H1 (cell line): ENCODE measurements around the gene SWI5. TPM values are rescaled to one million over a fixed set of nuclear protein-coding genes. Genes with fewer than 3 reads are reported as not detected.

Source experiments
- CTCF ChIA-PET: fragments of 300-600 bp; sonication (Branson Sonifier 250); formaldehyde crosslinking; loops from one replicate; lab custom pipeline; 2021; ENCODE audit not compliant: partially characterized antibody; lab: Charles Lee
- POLR2A ChIA-PET: fragments of 300-600 bp; sonication (Branson Sonifier 250); formaldehyde crosslinking; loops from one replicate; lab custom pipeline; 2021; ENCODE audit warnings: inconsistent platforms; ENCODE audit not compliant: partially characterized antibody; lab: Charles Lee
- DNase-seq, 2 experiments: peaks; one replicate each; pipeline versions ENCODE4 v3.0.0 to v3.0.0-alpha.2; 2010 to 2022; ENCODE audit warnings: low spot score in 2 of 2, low read depth in 1 of 2, mixed read lengths in 1 of 2
- FAIRE-seq: peaks from 2 replicates; lab custom pipeline; 2011; peaks lifted over from hg19 to GRCh38; lab: Jason Lieb, UNC
- H2AFZ ChIP-seq: 2 replicates; pipeline ENCODE4 v1.8.1; 2012; ENCODE audit warnings: low read length, inconsistent platforms
- H2AK5ac ChIP-seq: 2 replicates; pipeline ENCODE4 v1.6.1; 2013; ENCODE audit warnings: low read depth, low read length
- H2BK120ac ChIP-seq: replicated peaks from 2 replicates; pipeline ENCODE3; 2013; ENCODE audit warnings: low read depth, low read length, inconsistent platforms
- H2BK12ac ChIP-seq: 2 replicates; pipeline ENCODE4 v1.6.1; 2013; ENCODE audit warnings: low read depth, low read length
- H2BK15ac ChIP-seq: 2 replicates; pipeline ENCODE4 v1.6.1; 2013; ENCODE audit warnings: low read length
- H2BK20ac ChIP-seq: 2 replicates; pipeline ENCODE4 v1.6.1; 2013; ENCODE audit warnings: low read length
- H2BK5ac ChIP-seq: 2 replicates; pipeline ENCODE4 v1.6.1; 2013; ENCODE audit warnings: low read depth, low read length
- H3K14ac ChIP-seq: 2 replicates; pipeline ENCODE4 v1.6.1; 2013; ENCODE audit warnings: inconsistent platforms; ENCODE audit not compliant: insufficient read length
- H3K18ac ChIP-seq: 2 replicates; pipeline ENCODE4 v1.6.1; 2013; ENCODE audit warnings: low read length; ENCODE audit errors: extremely low read depth
- H3K23ac ChIP-seq: 2 replicates; pipeline ENCODE4 v1.6.1; 2013; ENCODE audit warnings: inconsistent platforms; ENCODE audit not compliant: insufficient read length
- H3K23me2 ChIP-seq: 2 replicates; pipeline ENCODE4 v1.6.1; 2013; ENCODE audit warnings: low read depth, low read length
- H3K27ac ChIP-seq: 2 replicates; pipeline ENCODE4 v1.6.1; 2011; ENCODE audit warnings: low read depth, low read length, inconsistent platforms
- H3K27me3 ChIP-seq, 4 experiments: replicated peaks in 1 of 4; 1 replicate in 1 of 4; 2 replicates in 3 of 4; pipeline versions ENCODE4 v1.6.1 to v1.8.1; 2011 to 2013; ENCODE audit warnings: low read length in 3 of 4, mild to moderate bottlenecking in 3 of 4, inconsistent platforms in 2 of 4, mixed read lengths in 2 of 4, moderate library complexity in 1 of 4; ENCODE audit not compliant: control insufficient read depth in 3 of 4, insufficient read depth in 3 of 4; ENCODE audit errors: extremely low read depth in 1 of 4
- H3K36me3 ChIP-seq, 4 experiments: 2 replicates each; pipeline versions ENCODE4 v1.6.1 to v1.8.1; 2011 to 2013; ENCODE audit warnings: mild to moderate bottlenecking in 4 of 4, low read length in 3 of 4, moderate library complexity in 2 of 4, control low read depth in 1 of 4, inconsistent platforms in 1 of 4; ENCODE audit not compliant: insufficient read depth in 4 of 4, control insufficient read depth in 2 of 4
- H3K4ac ChIP-seq: replicated peaks from 2 replicates; pipeline ENCODE3; 2013; ENCODE audit warnings: low read length, low read depth, mixed read lengths, inconsistent platforms; ENCODE audit not compliant: insufficient read length
- H3K4me1 ChIP-seq, 4 experiments: replicated peaks in 1 of 4; 1 replicate in 1 of 4; 2 replicates in 3 of 4; pipeline versions ENCODE4 v1.6.1 to v1.8.1; 2011 to 2013; ENCODE audit warnings: low read length in 3 of 4, inconsistent platforms in 2 of 4, mixed read lengths in 1 of 4; ENCODE audit not compliant: insufficient read depth in 4 of 4, control insufficient read depth in 3 of 4
- H3K4me2 ChIP-seq, 2 experiments: 2 replicates each; pipeline versions ENCODE4 v1.6.1 to v1.8.1; 2011 to 2013; ENCODE audit warnings: low read depth in 2 of 2, low read length in 2 of 2, control low read depth in 1 of 2, inconsistent platforms in 1 of 2, mild to moderate bottlenecking in 1 of 2; ENCODE audit not compliant: insufficient read depth in 1 of 2
- H3K4me3 ChIP-seq, 4 experiments: fragments of 200-600, 300-600 bp in 1 of 4; sonication (generic), shearing (Covaris generic), sonication (Bioruptor Twin) in 1 of 4; 2 replicates each; pipeline versions ENCODE4 v1.5.1 to v1.8.1; 2011 to 2016; ENCODE audit warnings: low read length in 4 of 4, low read depth in 3 of 4, control low read depth in 2 of 4, inconsistent platforms in 2 of 4, mild to moderate bottlenecking in 2 of 4, mixed read lengths in 1 of 4, moderate library complexity in 1 of 4; ENCODE audit not compliant: insufficient read depth in 2 of 4; ENCODE audit errors: extremely low read depth in 1 of 4
- H3K56ac ChIP-seq: replicated peaks from 2 replicates; pipeline ENCODE3; 2013; ENCODE audit warnings: low read depth, mild to moderate bottlenecking, mixed read lengths, low read length, inconsistent platforms; ENCODE audit not compliant: insufficient read length
- H3K79me1 ChIP-seq: 2 replicates; pipeline ENCODE4 v1.6.1; 2013; ENCODE audit warnings: low read depth, low read length, control low read depth
- H3K79me2 ChIP-seq, 2 experiments: 2 replicates each; pipeline versions ENCODE4 v1.6.1 to v1.8.1; 2012 to 2013; ENCODE audit warnings: low read length in 2 of 2, mild to moderate bottlenecking in 2 of 2, inconsistent platforms in 1 of 2; ENCODE audit not compliant: insufficient read depth in 2 of 2, control insufficient read depth in 1 of 2
- H3K9ac ChIP-seq, 4 experiments: replicated peaks in 1 of 4; 1 replicate in 1 of 4; 2 replicates in 3 of 4; pipeline versions ENCODE4 v1.6.1 to v1.8.1; 2011 to 2013; ENCODE audit warnings: low read depth in 3 of 4, low read length in 3 of 4, control low read depth in 2 of 4, mild to moderate bottlenecking in 2 of 4, moderate library complexity in 2 of 4, inconsistent platforms in 1 of 4; ENCODE audit errors: extremely low read depth in 1 of 4
- H3K9me3 ChIP-seq, 2 experiments: 2 replicates each; pipeline versions ENCODE4 v1.6.1 to v1.8.1; 2012 to 2013; ENCODE audit warnings: mild to moderate bottlenecking in 2 of 2, moderate library complexity in 2 of 2, control low read depth in 1 of 2, inconsistent platforms in 1 of 2, low read depth in 1 of 2, low read length in 1 of 2, mixed read lengths in 1 of 2; ENCODE audit not compliant: insufficient read depth in 2 of 2
- H4K20me1 ChIP-seq, 2 experiments: replicated peaks in 1 of 2; 2 replicates each; pipeline versions ENCODE3 to v1.8.1; 2011 to 2013; ENCODE audit warnings: inconsistent platforms in 2 of 2, low read length in 2 of 2, mild to moderate bottlenecking in 1 of 2; ENCODE audit not compliant: insufficient read depth in 2 of 2, control insufficient read depth in 1 of 2
- H4K5ac ChIP-seq: 2 replicates; pipeline ENCODE4 v1.6.1; 2013; ENCODE audit warnings: low read length, low read depth, mixed read lengths, inconsistent platforms; ENCODE audit not compliant: insufficient read length
- H4K8ac ChIP-seq: 2 replicates; pipeline ENCODE4 v1.8.0; 2013; ENCODE audit warnings: mild to moderate bottlenecking, moderate library complexity, low read length, inconsistent platforms; ENCODE audit not compliant: insufficient read depth; ENCODE audit errors: extremely low read depth
- H4K91ac ChIP-seq: replicated peaks from 2 replicates; pipeline ENCODE3; 2013; ENCODE audit warnings: low read length, mixed read lengths, inconsistent platforms; ENCODE audit not compliant: insufficient read length
- ASH2L ChIP-seq: fragments of 200-600, 300-600 bp; sonication (generic); IDR thresholded peaks from one replicate; pipeline ENCODE4 v1.7.1; 2017; ENCODE audit warnings: low read length
- CBX5 ChIP-seq: fragments of 300-800, 300-1000 bp; sonication (generic); IDR thresholded peaks from 2 replicates; pipeline ENCODE4 v1.7.1; 2016; ENCODE audit warnings: antibody characterized with exemption, low read length, low read depth
- HDAC2 ChIP-seq, 2 experiments: fragments of 300-600 bp in 1 of 2; sonication (generic) in 1 of 2; IDR thresholded peaks; 2 replicates each; pipeline ENCODE4 v1.6.1; 2011 to 2012; ENCODE audit warnings: low read depth in 2 of 2, low read length in 2 of 2, mild to moderate bottlenecking in 2 of 2, moderate library complexity in 2 of 2, borderline replicate concordance in 1 of 2, inconsistent platforms in 1 of 2
- KDM1A ChIP-seq: fragments of 200-600, 300-600 bp; sonication (generic); IDR thresholded peaks from 2 replicates; pipeline ENCODE4 v1.7.1; 2016; ENCODE audit warnings: mild to moderate bottlenecking, low read length, borderline replicate concordance
- KDM4A ChIP-seq: IDR thresholded peaks from one replicate; pipeline ENCODE4 v1.7.1; 2012; ENCODE audit warnings: low read depth, mild to moderate bottlenecking, moderate library complexity, low read length, inconsistent platforms; ENCODE audit not compliant: severe bottlenecking
- NRF1 ChIP-seq: IDR thresholded peaks from 2 replicates; pipeline ENCODE4 v1.6.1; 2011; ENCODE audit warnings: mild to moderate bottlenecking, low read depth, low read length, improper control_type of control experiment
- PHF8 ChIP-seq: fragments of 200-600 bp; sonication (generic); conservative IDR thresholded peaks from 2 replicates; pipeline ENCODE4 v1.7.1; 2012; ENCODE audit warnings: low read depth, mild to moderate bottlenecking, inconsistent platforms, low read length, moderate library complexity
- SIRT6 ChIP-seq: IDR thresholded peaks from one replicate; pipeline ENCODE4 v1.7.1; 2012; ENCODE audit warnings: low read length, inconsistent platforms
- SP1 ChIP-seq: IDR thresholded peaks from 2 replicates; pipeline ENCODE4 v1.6.1; 2011; ENCODE audit warnings: low read depth, low read length
- TEAD4 ChIP-seq: IDR thresholded peaks from 2 replicates; pipeline ENCODE4 v1.6.1; 2012; ENCODE audit warnings: low read depth, low read length, inconsistent platforms, mixed read lengths
- USF2 ChIP-seq: IDR thresholded peaks from 2 replicates; pipeline ENCODE4 v1.6.1; 2011; ENCODE audit warnings: low read length, improper control_type of control experiment
- WGBS, 2 experiments: shearing (Covaris generic) in 1 of 2; methylation state at CpG; one replicate each; pipeline versions ENCODE4 v1.1.6 to v1.1.7; 2013 to 2015; ENCODE audit warnings: low lambda C conversion rate in 2 of 2, mixed read lengths in 2 of 2, inconsistent platforms in 1 of 2, low coverage in 1 of 2, missing lambda C conversion rate in 1 of 2; ENCODE audit not compliant: insufficient replicate concordance in 2 of 2, insufficient coverage in 1 of 2, insufficient read length in 1 of 2; ENCODE audit errors: extremely low coverage in 1 of 2, missing lambda C conversion rate in 1 of 2; 5-methylcytosine and 5-hydroxymethylcytosine counted together
- polyA plus RNA-seq, 7 experiments: library from polyadenylated mRNA; depleted of rRNA in 3 of 7; stranded (reverse) in 5 of 7; unstranded in 2 of 7; fragments of >200 nt in 5 of 7; fragments of 200-250 nt in 2 of 7; gene quantifications; 1 replicate in 5 of 7; 2 replicates in 1 of 7; 4 replicates in 1 of 7; pipeline versions ENCODE4 v1.2.1 to v1.2.3, GENCODE V29; 2011 to 2013; ENCODE audit warnings: missing spikeins in 2 of 7, mixed read lengths in 2 of 7
- total RNA-seq: library from RNA; stranded (reverse); fragmentation: NEBNext Ultra II Directional; extraction: Animal tissue kit (Norgen Biotek cat#: 25700); gene quantifications from 2 replicates; pipeline ENCODE4 v1.2.1, GENCODE V29; 2021

Gene SWI5
- total and polyA plus RNA-seq, 2 of the 8 experiments (the other 6 are each of a cell fraction or from before 2014, with no cell fraction given), result 29.0 to 59.5 TPM

GRCh38 chr9:128324401-128324800 lies 48.3 kb downstream of the SWI5 start:
- FAIRE-seq, result no peak
- Histone ChIP-seq H3K14ac (no peak overlapping the region), H4K91ac (no peak overlapping the region), H3K4ac (no peak overlapping the region), H3K4me1 (no peaks in the 10 kb centered on the region; a peak in 3 of 7 replicates), H3K4me2 (no peak overlapping the region; a peak in 1 of 4 replicates), H3K9ac (no peak overlapping the region), H3K79me1 (peaks cover 8% of the 10 kb centered on the region; the same call in 1 of the 2 replicates), H2BK20ac (no peak overlapping the region), H4K20me1 (peaks cover 1 to 3% of the 10 kb centered on the region in 2 experiments), H3K56ac (no peak overlapping the region), H3K18ac (no peak overlapping the region), H3K27me3 (no peaks in the 10 kb centered on the region), H3K36me3 (peaks cover 0 to 11% (median 1%) of the 10 kb centered on the region in 4 experiments; a peak in 4 of 8 replicates), H3K79me2 (peaks cover 0 to 25% of the 10 kb centered on the region in 2 experiments; a peak in 2 of 4 replicates), H4K5ac (no peak overlapping the region), H3K23ac (no peak overlapping the region), H3K23me2 (peaks cover 7% of the 10 kb centered on the region), H3K4me3 (no peak overlapping the region), H2AFZ (no peak overlapping the region), H2BK12ac (no peak overlapping the region), H2BK120ac (no peak overlapping the region), H2AK5ac (no peak overlapping the region), H2BK5ac (no peak overlapping the region), H3K27ac (no peak overlapping the region), H4K8ac (no peak overlapping the region), H3K9me3 (no peaks in the 10 kb centered on the region), H2BK15ac (no peak overlapping the region)
- DNase-seq, result no peak
- CTCF ChIA-PET, result interaction anchor here (1.3 to 2.9 kb wide), 6 partner anchors 11 to 95 kb away, joined by 4 to 12 read pairs (median 4); no protein-coding TSS in a partner anchor
- POLR2A ChIA-PET, result interaction anchor here (0.6 to 3.1 kb wide), 4 partner anchors 12 to 228 kb away, joined by 3 to 10 read pairs (median 4); partner anchors contain the start of gene SPTAN1
- WGBS, 2 experiments, result 94% methylated on average over 1 of the region's 1 CpG; no CpG with 5 or more reads in 1 of the 2 experiments
- TF ChIP-seq CBX5 (no peak), SP1 (no peak), NRF1 (no peak), TEAD4 (no peak), KDM1A (no peak), KDM4A (no peak), USF2 (no peak), ASH2L (no peak), SIRT6 (no peak), PHF8 (no peak), HDAC2 (IDR thresholded peaks at IDR 0.05; ENCODE audit: borderline replicate concordance in 1 of 2, low read depth in 2 of 2, low read length in 2 of 2) (no peak)
